ENCODE measurements around the gene TUB. TPM values are rescaled to one million over a fixed set of nuclear protein-coding genes. Genes with fewer than 3 reads are reported as not detected.

Gene TUB
- total and polyA plus RNA-seq, 10 donors = 0.17 to 3.2 (median 1.8) TPM

- TF ChIP-seq CTCF (IDR thresholded peaks at IDR 0.05 in 8 of 11, conservative IDR thresholded peaks at IDR 0.05 in 3 of 11) (no peak), POLR2AphosphoS5 (IDR thresholded peaks at IDR 0.05) (no peak), POLR2A (IDR thresholded peaks at IDR 0.05) (no peak)
- H3K9me3 ChIP-seq = no peaks in the 10 kb centered on the region
- WGBS, 5 donors = 52 to 57% (median 54%) methylated on average over 4 of the region's 4 CpGs
- DNase-seq = no peak
- H3K4me3 ChIP-seq = no peak overlapping the region
- H3K4me1 ChIP-seq = no peaks in the 10 kb centered on the region
- intact Hi-C loops (cut with DNase I; ENCODE audit: low total_unique reads) = no loop called here
- H3K27ac ChIP-seq = no peak overlapping the region
- H3K36me3 ChIP-seq = no peaks in the 10 kb centered on the region
- peaks cover 0 to 7% (median 0%) of the 10 kb centered on the region in 7 donors for H3K27me3 ChIP-seq (replicated peaks in 1 of 7)
Measured at GRCh38 chr11:8045839-8046238, 35.2 kb upstream of the TUB start.

DNA sequence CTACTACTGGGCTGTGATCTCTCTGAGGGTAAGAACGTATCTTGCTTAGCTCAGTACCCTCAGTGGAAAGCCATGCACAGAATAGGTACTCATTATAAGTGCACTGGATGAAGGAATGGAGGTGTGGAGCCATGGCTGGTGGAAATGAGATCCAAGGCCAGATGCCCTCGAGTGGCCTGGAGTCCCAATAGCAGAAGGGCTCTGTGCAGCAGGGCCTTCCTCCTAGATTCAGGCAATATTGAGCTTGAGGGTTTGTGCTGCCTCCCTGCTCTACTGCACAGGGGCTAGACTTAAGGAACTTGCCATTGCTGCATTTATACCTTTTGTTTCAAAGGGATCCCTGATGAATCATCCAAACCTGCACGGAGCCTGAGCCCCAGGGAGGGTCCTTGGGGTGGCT lies 33.6 kb upstream of the TUB start:
- Histone ChIP-seq H3K9me3 (no peaks in the 10 kb centered on the region), H3K36me3 (no peaks in the 10 kb centered on the region), H3K27ac (no peak overlapping the region), H3K4me1 (no peaks in the 10 kb centered on the region), H3K27me3 (replicated peaks in 1 of 7) (peaks cover 0 to 7% (median 0%) of the 10 kb centered on the region in 7 donors), H3K4me3 (no peak overlapping the region)
- WGBS, 5 donors = 61 to 80% (median 67%) methylated on average over 3 of the region's 3 CpGs
- intact Hi-C loops (cut with DNase I; ENCODE audit: low total_unique reads) = no loop called here
- TF ChIP-seq POLR2AphosphoS5 (IDR thresholded peaks at IDR 0.05) (no peak), POLR2A (IDR thresholded peaks at IDR 0.05) (no peak), CTCF (IDR thresholded peaks at IDR 0.05 in 8 of 11, conservative IDR thresholded peaks at IDR 0.05 in 3 of 11) (no peak)
- peak; percentile 24 for DNase-seq

DNA sequence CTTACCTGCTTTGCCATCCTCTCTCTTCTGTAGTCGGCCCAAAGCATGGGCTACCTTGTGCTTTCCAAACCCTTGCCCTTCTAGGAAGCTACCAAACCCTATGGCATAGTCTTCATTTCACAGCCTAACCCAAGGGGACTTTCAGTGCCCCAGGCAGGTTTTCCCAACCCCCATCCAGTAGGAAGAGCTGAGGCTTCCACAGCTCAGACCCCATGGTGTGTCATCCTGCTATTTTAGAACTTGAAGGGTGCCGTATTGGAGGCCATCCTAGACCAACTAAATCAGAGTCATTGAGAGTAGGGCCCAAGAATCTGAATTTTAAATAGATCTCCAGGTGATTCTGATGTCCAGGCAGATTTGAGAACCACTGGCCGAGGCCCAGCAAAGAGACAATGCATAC lies 31.9 kb upstream of the TUB start:
- H3K27me3 ChIP-seq (replicated peaks in 1 of 7) = peaks cover 0 to 11% (median 0%) of the 10 kb centered on the region in 7 donors
- intact Hi-C loops (cut with DNase I; ENCODE audit: low total_unique reads) = no loop called here
- TF ChIP-seq POLR2AphosphoS5 (IDR thresholded peaks at IDR 0.05) (no peak), CTCF (IDR thresholded peaks at IDR 0.05 in 8 of 11, conservative IDR thresholded peaks at IDR 0.05 in 3 of 11) (no peak), POLR2A (IDR thresholded peaks at IDR 0.05) (no peak)
- H3K4me1 ChIP-seq = no peaks in the 10 kb centered on the region
- 73 to 92% (median 82%) methylated on average over 3 of the region's 3 CpGs for WGBS, 5 donors
- H3K27ac ChIP-seq = no peak overlapping the region
- H3K4me3 ChIP-seq = no peak overlapping the region
- peak; percentile 18 for DNase-seq
- no peaks in the 10 kb centered on the region for H3K9me3 ChIP-seq
- H3K36me3 ChIP-seq = no peaks in the 10 kb centered on the region

DNA sequence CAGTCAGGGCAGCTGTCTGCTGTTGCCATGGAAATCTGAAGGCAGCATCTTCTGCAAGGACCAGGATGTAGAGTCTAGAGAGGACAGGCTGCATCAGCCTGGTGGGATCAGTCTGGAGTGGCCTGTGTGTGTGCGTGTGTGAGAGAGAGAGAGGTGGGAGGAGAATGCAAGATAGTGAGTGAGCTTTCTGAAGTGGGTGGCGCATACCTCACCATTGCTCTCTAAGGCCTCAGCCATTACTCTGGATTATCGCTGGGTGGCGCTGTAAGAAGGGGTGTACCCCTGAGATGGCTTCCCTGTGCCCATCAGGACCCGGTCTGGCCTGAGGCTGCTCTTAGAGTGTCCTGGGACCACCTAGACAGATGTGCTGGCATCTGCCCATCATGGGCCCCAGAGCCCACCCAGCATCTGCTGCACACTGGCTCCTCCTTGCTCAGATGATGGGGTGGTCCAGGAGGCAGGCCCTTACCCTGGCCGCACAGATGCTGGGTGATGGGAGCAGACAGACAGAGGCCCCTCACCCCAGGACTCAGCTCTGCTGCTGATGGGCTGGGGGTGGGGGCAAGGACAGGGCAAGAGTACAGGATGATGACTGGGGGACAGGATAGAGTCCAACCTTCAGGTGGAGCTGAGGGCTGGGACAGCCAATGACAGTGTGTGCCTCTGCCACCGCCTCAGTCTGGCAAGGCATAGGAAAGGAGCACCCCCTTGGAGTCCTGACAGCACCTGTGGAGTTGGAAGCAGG lies 25.7 kb upstream of the TUB start:
- 58 to 71% (median 66%) methylated on average over 4 to 7 of the region's 7 CpGs for WGBS, 5 donors
- no peak overlapping the region for H3K4me3 ChIP-seq
- intact Hi-C loops (cut with DNase I; ENCODE audit: low total_unique reads) = no loop called here
- H3K9me3 ChIP-seq = no peaks in the 10 kb centered on the region
- no peaks in the 10 kb centered on the region for H3K36me3 ChIP-seq
- no peak overlapping the region for H3K27ac ChIP-seq
- H3K4me1 ChIP-seq = peaks cover 0 to 4% (median 0%) of the 10 kb centered on the region in 6 donors
- peak; percentile 66 for DNase-seq
- peaks cover 0 to 9% (median 0%) of the 10 kb centered on the region in 7 donors for H3K27me3 ChIP-seq (replicated peaks in 1 of 7)
- TF ChIP-seq CTCF (IDR thresholded peaks at IDR 0.05 in 8 of 11, conservative IDR thresholded peaks at IDR 0.05 in 3 of 11) (no peak), POLR2A (IDR thresholded peaks at IDR 0.05) (no peak), POLR2AphosphoS5 (IDR thresholded peaks at IDR 0.05) (no peak)

Measured in spleen (tissue), 11 donors.